PC-3 (cell line): ENCODE data around the gene RXFP2. TPM values are rescaled to one million over a fixed set of nuclear protein-coding genes. Genes with fewer than 3 reads are reported as not detected.

Experiments used
- ATAC-seq: fragments of 200-7000 bp; cut with Tn5 transposase; 2 replicates; pipeline ENCODE4 v1.9.1; 2020; ENCODE audit warnings: mild to moderate bottlenecking, moderate library complexity
- BruUV-seq: library from RNA; stranded (reverse); fragments of 400-500 nt; replicated peaks from 2 replicates; lab custom pipeline; 2021; lab: Mats Ljungman, UMichigan
- CTCF ChIA-PET: fragments of 300-600 bp; sonication (Branson Sonifier 250); formaldehyde crosslinking; loops from one replicate; lab custom pipeline; 2022; ENCODE audit warnings: antibody characterized with exemption; lab: Charles Lee
- POLR2A ChIA-PET: fragments of 300-600 bp; sonication (Branson Sonifier 250); formaldehyde crosslinking; loops from one replicate; lab custom pipeline; 2022; ENCODE audit warnings: antibody characterized with exemption; ENCODE audit not compliant: unreplicated experiment; lab: Charles Lee
- DNase-seq: peaks from one replicate; pipeline ENCODE4 v3.0.0-alpha.2; 2015
- H2AFZ ChIP-seq: fragments of 300-600 bp; sonication (generic); 2 replicates; pipeline ENCODE4 v1.6.0; 2016; ENCODE audit warnings: antibody characterized with exemption, low read length
- H3F3A ChIP-seq: fragments of 300-600 bp; sonication (generic); one replicate; pipeline ENCODE4 v1.6.0; 2017; ENCODE audit warnings: antibody characterized with exemption, low read length, control low read depth, mild to moderate bottlenecking; ENCODE audit not compliant: unreplicated experiment
- H3K27ac ChIP-seq: fragments of 300-600 bp; sonication (generic); 2 replicates; pipeline ENCODE4 v1.5.1; 2016; ENCODE audit warnings: mild to moderate bottlenecking, low read length
- H3K27me3 ChIP-seq: fragments of 300-600 bp; sonication (generic); 2 replicates; pipeline ENCODE4 v1.6.1; 2016; ENCODE audit warnings: low read length, mixed read lengths
- H3K36me3 ChIP-seq: fragments of 300-600 bp; sonication (generic); 2 replicates; pipeline ENCODE4 v1.6.1; 2016; ENCODE audit warnings: low read depth, mixed run types, low read length, mixed read lengths
- H3K4me1 ChIP-seq: fragments of 300-600 bp; sonication (generic); 2 replicates; pipeline ENCODE4 v1.5.1; 2016; ENCODE audit warnings: low read length; ENCODE audit not compliant: insufficient read depth
- H3K4me2 ChIP-seq: fragments of 300-600 bp; sonication (generic); 2 replicates; pipeline ENCODE4 v1.6.0; 2016; ENCODE audit warnings: low read length
- H3K4me3 ChIP-seq: fragments of 300-600 bp; sonication (generic); 2 replicates; pipeline ENCODE4 v1.5.1; 2016; ENCODE audit warnings: mild to moderate bottlenecking, low read length, mixed read lengths
- H3K79me2 ChIP-seq: fragments of 300-600 bp; sonication (generic); 2 replicates; pipeline ENCODE4 v1.6.1; 2017; ENCODE audit warnings: low read length, mixed read lengths
- H3K9ac ChIP-seq: fragments of 300-600 bp; sonication (generic); 2 replicates; pipeline ENCODE4 v1.6.0; 2016; ENCODE audit warnings: mild to moderate bottlenecking, low read length
- H3K9me2 ChIP-seq: fragments of 300-600 bp; sonication (generic); replicated peaks from 2 replicates; pipeline ENCODE4 v1.6.1; 2016; ENCODE audit warnings: mixed run types, low read length, mixed read lengths
- H3K9me3 ChIP-seq: fragments of 300-600 bp; sonication (generic); 2 replicates; pipeline ENCODE4 v1.6.1; 2016; ENCODE audit warnings: low read length, mixed read lengths
- H4K20me1 ChIP-seq: fragments of 300-600 bp; sonication (generic); 2 replicates; pipeline ENCODE4 v1.6.1; 2016; ENCODE audit warnings: low read length, mixed read lengths
- EZH2 ChIP-seq: fragments of 300-600 bp; sonication (generic); IDR thresholded peaks from one replicate; pipeline ENCODE4 v1.6.1; 2017; ENCODE audit warnings: antibody characterized with exemption, mild to moderate bottlenecking, low read length; ENCODE audit not compliant: unreplicated experiment
- EZH2phosphoT487 ChIP-seq: fragments of 300-600 bp; sonication (generic); IDR thresholded peaks from 2 replicates; pipeline ENCODE4 v1.6.1; 2018; ENCODE audit warnings: mild to moderate bottlenecking, antibody characterized with exemption, low read length, borderline replicate concordance
- intact Hi-C: fragments of 100-400 bp; cut with micrococcal nuclease; formaldehyde crosslinking; loops from 2 replicates; pipeline ENCODE4 v1.9.0; 2023
- total RNA-seq: library from RNA; depleted of rRNA; stranded (reverse); fragments of >200 nt; gene quantifications from 2 replicates; pipeline ENCODE4 v1.2.3, GENCODE V29; 2014
- TF ChIP-seq, protein P1 (sequence below): fragments of 300-600 bp; sonication (generic); conservative IDR thresholded peaks from 2 replicates; pipeline ENCODE4 v1.5.1; 2017; ENCODE audit warnings: antibody characterized with exemption, low read depth, mild to moderate bottlenecking, low read length

Gene RXFP2
- total RNA-seq, 1 experiment from 2014 or later, result not detected

DNA sequence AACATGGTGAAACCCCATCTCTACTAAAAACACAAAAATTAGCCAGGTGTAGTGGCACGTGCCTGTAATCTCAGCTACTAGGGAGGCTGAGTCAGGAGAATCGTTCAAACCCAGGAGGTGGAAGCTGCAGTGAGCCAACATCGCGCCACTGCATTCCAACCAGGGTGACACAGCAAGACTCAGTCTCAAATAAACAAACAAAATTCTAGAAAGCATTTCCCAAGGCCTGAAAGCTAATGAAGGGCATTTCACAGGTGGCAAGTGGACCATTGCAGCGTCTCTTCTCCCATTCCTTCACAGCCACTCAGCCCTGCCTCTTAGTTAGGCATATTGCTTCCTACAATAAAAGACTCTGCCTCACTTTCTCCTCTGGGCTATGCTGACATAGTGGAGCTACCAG lies 13.5 kb upstream of the RXFP2 start:
- POLR2A ChIA-PET, result no interaction called here
- no peak for ATAC-seq
- BruUV-seq, result no TSS peak
- TF ChIP-seq, protein P1, sequence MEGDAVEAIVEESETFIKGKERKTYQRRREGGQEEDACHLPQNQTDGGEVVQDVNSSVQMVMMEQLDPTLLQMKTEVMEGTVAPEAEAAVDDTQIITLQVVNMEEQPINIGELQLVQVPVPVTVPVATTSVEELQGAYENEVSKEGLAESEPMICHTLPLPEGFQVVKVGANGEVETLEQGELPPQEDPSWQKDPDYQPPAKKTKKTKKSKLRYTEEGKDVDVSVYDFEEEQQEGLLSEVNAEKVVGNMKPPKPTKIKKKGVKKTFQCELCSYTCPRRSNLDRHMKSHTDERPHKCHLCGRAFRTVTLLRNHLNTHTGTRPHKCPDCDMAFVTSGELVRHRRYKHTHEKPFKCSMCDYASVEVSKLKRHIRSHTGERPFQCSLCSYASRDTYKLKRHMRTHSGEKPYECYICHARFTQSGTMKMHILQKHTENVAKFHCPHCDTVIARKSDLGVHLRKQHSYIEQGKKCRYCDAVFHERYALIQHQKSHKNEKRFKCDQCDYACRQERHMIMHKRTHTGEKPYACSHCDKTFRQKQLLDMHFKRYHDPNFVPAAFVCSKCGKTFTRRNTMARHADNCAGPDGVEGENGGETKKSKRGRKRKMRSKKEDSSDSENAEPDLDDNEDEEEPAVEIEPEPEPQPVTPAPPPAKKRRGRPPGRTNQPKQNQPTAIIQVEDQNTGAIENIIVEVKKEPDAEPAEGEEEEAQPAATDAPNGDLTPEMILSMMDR, result no peak
- TF ChIP-seq EZH2 (no peak), EZH2phosphoT487 (no peak)
- Histone ChIP-seq H3K79me2 (no peaks in the 10 kb centered on the region), H3K4me1 (no peaks in the 10 kb centered on the region), H4K20me1 (no peaks in the 10 kb centered on the region), H3K27ac (no peak overlapping the region), H3K4me2 (no peak overlapping the region), H3F3A (no peaks in the 10 kb centered on the region), H2AFZ (no peak overlapping the region), H3K36me3 (no peaks in the 10 kb centered on the region), H3K4me3 (no peak overlapping the region), H3K9ac (no peak overlapping the region), H3K9me3 (no peaks in the 10 kb centered on the region), H3K27me3 (peaks cover 21% of the 10 kb centered on the region), H3K9me2 (no peaks in the 10 kb centered on the region)
- CTCF ChIA-PET, result no interaction called here
- DNase-seq, result peak; percentile 15
- intact Hi-C loops, result no loop called here

DNA sequence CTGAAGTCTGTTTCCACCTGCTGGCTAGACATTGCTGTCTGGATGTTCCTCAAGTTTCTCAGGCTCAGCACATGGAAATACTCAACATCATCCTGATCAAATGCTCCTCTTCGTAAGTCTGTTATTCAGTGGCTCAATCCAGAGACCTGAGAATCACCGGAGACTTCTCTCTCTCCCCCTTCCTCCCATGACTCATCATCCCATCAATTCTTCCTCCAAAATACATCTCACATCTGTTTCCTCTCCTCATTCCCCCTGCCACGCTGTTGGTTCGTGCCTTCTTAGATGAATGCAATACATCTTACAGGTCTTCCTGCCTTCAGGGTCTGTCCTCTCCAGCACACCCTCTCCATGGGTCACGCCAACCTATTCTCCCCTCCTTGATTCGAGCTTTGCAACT lies 7.4 kb upstream of the RXFP2 start:
- H2AFZ ChIP-seq, result no peak overlapping the region
- POLR2A ChIA-PET, result no interaction called here

DNA sequence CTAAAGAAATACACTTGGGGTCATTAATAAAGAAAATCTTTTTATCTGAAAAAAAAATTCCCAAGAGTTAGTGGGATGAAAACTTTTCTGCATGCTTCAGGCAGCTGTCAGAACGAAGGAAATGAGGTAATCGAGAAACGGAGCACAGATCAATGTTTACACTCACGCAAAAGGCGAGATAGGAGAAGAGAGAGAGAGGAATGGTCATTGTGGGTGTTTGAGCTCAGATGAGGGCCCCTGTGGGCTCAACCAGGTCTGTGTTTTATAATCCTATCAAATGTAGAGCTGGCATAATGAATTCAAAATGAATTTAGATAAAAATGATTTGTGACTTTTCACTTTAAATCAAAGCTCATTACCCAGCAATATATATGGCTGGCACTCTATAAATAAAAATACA lies 6.3 kb upstream of the RXFP2 start:
- H3K79me2 ChIP-seq, result no peaks in the 10 kb centered on the region
- no peaks in the 10 kb centered on the region for H4K20me1 ChIP-seq
- POLR2A ChIA-PET, result no interaction called here
- no peak overlapping the region for H2AFZ ChIP-seq
- TF ChIP-seq, protein P1, result no peak
- TF ChIP-seq EZH2phosphoT487 (no peak), EZH2 (no peak)
- no TSS peak for BruUV-seq
- no peak for DNase-seq
- no peaks in the 10 kb centered on the region for H3K9me2 ChIP-seq
- H3K4me3 ChIP-seq, result no peak overlapping the region
- no peaks in the 10 kb centered on the region for H3K36me3 ChIP-seq
- H3F3A ChIP-seq, result no peaks in the 10 kb centered on the region
- H3K9me3 ChIP-seq, result no peaks in the 10 kb centered on the region
- peaks cover 18% of the 10 kb centered on the region for H3K27me3 ChIP-seq
- no peaks in the 10 kb centered on the region for H3K4me1 ChIP-seq
- CTCF ChIA-PET, result no interaction called here
- H3K27ac ChIP-seq, result no peak overlapping the region
- H3K9ac ChIP-seq, result no peak overlapping the region
- intact Hi-C loops, result no loop called here
- H3K4me2 ChIP-seq, result no peak overlapping the region
- no peak for ATAC-seq

More for the DNA sequence above, 7.4 kb upstream of the RXFP2 start:
- H3K36me3 ChIP-seq, result no peaks in the 10 kb centered on the region
- H3K9me3 ChIP-seq, result no peaks in the 10 kb centered on the region
- no peak for TF ChIP-seq EZH2phosphoT487
- TF ChIP-seq, protein P1, result no peak
- no peak for TF ChIP-seq EZH2
- no peak for ATAC-seq
- H3K4me1 ChIP-seq, result no peaks in the 10 kb centered on the region
- DNase-seq, result no peak
- no TSS peak for BruUV-seq
- H3K27ac ChIP-seq, result no peak overlapping the region
- H3K4me3 ChIP-seq, result no peak overlapping the region
- H3F3A ChIP-seq, result no peaks in the 10 kb centered on the region
- CTCF ChIA-PET, result no interaction called here
- H3K79me2 ChIP-seq, result no peaks in the 10 kb centered on the region
- H3K9me2 ChIP-seq, result no peaks in the 10 kb centered on the region
- H3K27me3 ChIP-seq, result peaks cover 12% of the 10 kb centered on the region
- H4K20me1 ChIP-seq, result no peaks in the 10 kb centered on the region
- intact Hi-C loops, result no loop called here
- H3K9ac ChIP-seq, result no peak overlapping the region
- no peak overlapping the region for H3K4me2 ChIP-seq
